BJ (cell line): ENCODE results near the gene KCNJ13. TPM values are rescaled to one million over a fixed set of nuclear protein-coding genes. Genes with fewer than 3 reads are reported as not detected.

Experiments
- CTCF ChIA-PET: fragments of 350-600 bp; formaldehyde crosslinking; extraction: SDS; loops from one replicate; lab custom pipeline; 2021; ENCODE audit warnings: antibody characterized with exemption, inconsistent platforms; lab: Yijun Ruan, JAX
- POLR2A ChIA-PET: fragments of 300-600 bp; sonication (Branson Sonifier 250); formaldehyde crosslinking; extraction: SDS; loops from one replicate; lab custom pipeline; 2021; ENCODE audit warnings: antibody characterized with exemption; lab: Charles Lee
- DNase-seq: peaks from one replicate; pipeline ENCODE4 v3.0.0-alpha.2; 2011; ENCODE audit warnings: low read depth
- H3K27me3 ChIP-seq: 2 replicates; pipeline ENCODE4 v1.6.0; 2011; ENCODE audit warnings: low read length; ENCODE audit not compliant: control insufficient read depth, insufficient read depth
- H3K36me3 ChIP-seq: 2 replicates; pipeline ENCODE4 v1.5.1; 2011; ENCODE audit warnings: low read length; ENCODE audit not compliant: control insufficient read depth, insufficient read depth
- H3K4me3 ChIP-seq: 2 replicates; pipeline ENCODE4 v1.5.1; 2011; ENCODE audit warnings: low read depth, mild to moderate bottlenecking, control low read depth, low read length
- polyA plus RNA-seq: library from polyadenylated mRNA; depleted of rRNA; stranded (reverse); fragments of >200 nt; gene quantifications from 2 replicates; pipeline ENCODE4 v1.2.3, GENCODE V29; 2011
- TF ChIP-seq, protein P1 (sequence below): IDR thresholded peaks from 2 replicates; pipeline ENCODE4 v1.5.1; 2011; ENCODE audit warnings: low read depth, mild to moderate bottlenecking, control low read depth, inconsistent platforms, low read length, moderate library complexity; ENCODE audit not compliant: insufficient read depth

Gene KCNJ13
- polyA plus RNA-seq, 1 experiment: not detected

- DNase-seq: no peak
- ChIA-PET CTCF (no interaction called here), POLR2A (no interaction called here)
- peaks cover 7% of the 10 kb centered on the region for H3K36me3 ChIP-seq
- no peaks in the 10 kb centered on the region for H3K27me3 ChIP-seq
- no peak overlapping the region for H3K4me3 ChIP-seq
- TF ChIP-seq, protein P1, sequence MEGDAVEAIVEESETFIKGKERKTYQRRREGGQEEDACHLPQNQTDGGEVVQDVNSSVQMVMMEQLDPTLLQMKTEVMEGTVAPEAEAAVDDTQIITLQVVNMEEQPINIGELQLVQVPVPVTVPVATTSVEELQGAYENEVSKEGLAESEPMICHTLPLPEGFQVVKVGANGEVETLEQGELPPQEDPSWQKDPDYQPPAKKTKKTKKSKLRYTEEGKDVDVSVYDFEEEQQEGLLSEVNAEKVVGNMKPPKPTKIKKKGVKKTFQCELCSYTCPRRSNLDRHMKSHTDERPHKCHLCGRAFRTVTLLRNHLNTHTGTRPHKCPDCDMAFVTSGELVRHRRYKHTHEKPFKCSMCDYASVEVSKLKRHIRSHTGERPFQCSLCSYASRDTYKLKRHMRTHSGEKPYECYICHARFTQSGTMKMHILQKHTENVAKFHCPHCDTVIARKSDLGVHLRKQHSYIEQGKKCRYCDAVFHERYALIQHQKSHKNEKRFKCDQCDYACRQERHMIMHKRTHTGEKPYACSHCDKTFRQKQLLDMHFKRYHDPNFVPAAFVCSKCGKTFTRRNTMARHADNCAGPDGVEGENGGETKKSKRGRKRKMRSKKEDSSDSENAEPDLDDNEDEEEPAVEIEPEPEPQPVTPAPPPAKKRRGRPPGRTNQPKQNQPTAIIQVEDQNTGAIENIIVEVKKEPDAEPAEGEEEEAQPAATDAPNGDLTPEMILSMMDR: no peak
These were observed 18.6 kb upstream of the KCNJ13 start for GRCh38 chr2:232794981-232795380.

GRCh38 chr2:232793271-232793670, 16.9 kb upstream of the KCNJ13 start:
- no peak overlapping the region for H3K4me3 ChIP-seq
- POLR2A ChIA-PET: no interaction called here
- H3K36me3 ChIP-seq: peaks cover 7% of the 10 kb centered on the region
- no peaks in the 10 kb centered on the region for H3K27me3 ChIP-seq
- no peak for DNase-seq
- CTCF ChIA-PET: interaction anchor here (1.1 kb wide), 1 partner anchor 54 kb away, joined by 3 read pairs; no protein-coding TSS in a partner anchor
- TF ChIP-seq, protein P1: no peak

GRCh38 chr2:232791518-232791917, 15.2 kb upstream of the KCNJ13 start:
- no peak for DNase-seq
- no peaks in the 10 kb centered on the region for H3K27me3 ChIP-seq
- ChIA-PET CTCF (no interaction called here), POLR2A (no interaction called here)
- peaks cover 7% of the 10 kb centered on the region for H3K36me3 ChIP-seq
- TF ChIP-seq, protein P1: no peak
- no peak overlapping the region for H3K4me3 ChIP-seq

DNA sequence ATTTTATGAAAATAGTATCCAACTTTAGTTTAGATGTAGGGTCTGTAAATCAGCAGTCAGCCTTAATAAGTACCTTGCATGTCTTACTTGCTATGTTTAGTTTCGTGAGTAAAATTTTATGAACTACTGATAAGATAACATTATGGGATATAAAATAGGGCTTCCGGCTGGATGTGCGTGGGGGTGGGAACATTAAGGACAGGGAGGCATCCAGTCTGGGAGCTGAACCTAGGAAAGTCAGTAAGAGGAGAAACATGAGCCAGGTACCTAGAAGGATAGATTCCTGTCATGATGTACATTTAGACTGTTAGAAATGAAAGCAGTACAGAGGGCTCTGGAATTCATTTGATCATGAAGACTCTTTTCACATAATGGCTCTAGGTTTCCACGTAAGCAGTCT, 12.7 kb upstream of the KCNJ13 start:
- H3K4me3 ChIP-seq: no peak overlapping the region
- TF ChIP-seq, protein P1: no peak
- no peaks in the 10 kb centered on the region for H3K27me3 ChIP-seq
- DNase-seq: no peak
- peaks cover 7% of the 10 kb centered on the region for H3K36me3 ChIP-seq
- CTCF ChIA-PET: no interaction called here
- POLR2A ChIA-PET: no interaction called here

DNA sequence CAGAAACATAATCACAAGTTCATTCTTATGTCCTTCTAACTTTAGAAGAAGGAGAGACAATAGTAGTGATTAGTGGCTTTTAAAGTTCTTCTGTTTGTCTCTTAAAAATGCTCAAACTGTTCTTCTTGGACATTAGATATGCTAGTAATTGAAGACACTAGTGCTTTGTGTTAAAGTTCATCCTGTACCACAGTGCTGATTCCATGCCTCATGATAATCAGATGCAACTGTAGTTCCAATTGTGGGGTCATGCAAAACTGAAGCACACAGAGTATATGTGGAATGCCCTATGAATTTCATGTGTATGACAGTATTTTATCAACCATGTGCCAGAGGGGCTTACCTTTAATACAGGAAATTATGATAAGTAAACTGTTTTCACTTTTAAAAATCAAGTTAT, 11.4 kb upstream of the KCNJ13 start:
- Histone ChIP-seq H3K36me3 (peaks cover 7% of the 10 kb centered on the region), H3K27me3 (no peaks in the 10 kb centered on the region), H3K4me3 (no peak overlapping the region)
- no peak for DNase-seq
- TF ChIP-seq, protein P1: no peak
- POLR2A ChIA-PET: no interaction called here
- CTCF ChIA-PET: no interaction called here
